ENCODE results near the gene PSEN2.

GRCh38 chr1:226821719-226822085 is 48.7 kb upstream of the PSEN2 start:
- TF ChIP-seq POLR2A (IDR thresholded peaks at IDR 0.05; ENCODE audit: low read length) (no peak), GATA1 (IDR thresholded peaks at IDR 0.05; ENCODE audit: low read depth, low read length) (no peak)

All from erythroblast (primary cell).